Embryonic facial prominence (tissue), 1 donor: ENCODE measurements around the gene UFM1.
"Not testable (repeated sequence)": the region's sequence is repeated elsewhere in the genome, so short reads cannot be mapped to it uniquely, and the experiment has no call there.

Experiments used
- DNase-seq: peaks from one replicate; pipeline ENCODE4 v3.0.0-alpha.2; 2016; ENCODE audit errors: extremely low spot score

UFM1 gene

GRCh38 chr13:38349390-38350113 lies at the start of gene UFM1:
UFM1 (plus strand) TSS chr13:38349851; CDS start chr13:38349920, 69 bp downstream.
- peak; percentile 91 for DNase-seq

- DNase-seq, result no peak
Observed at GRCh38 chr13:38301236-38301635, 48.4 kb upstream of the UFM1 start.

GRCh38 chr13:38303816-38304320 lies 45.8 kb upstream of the UFM1 start:
- DNase-seq, result no peak

DNA sequence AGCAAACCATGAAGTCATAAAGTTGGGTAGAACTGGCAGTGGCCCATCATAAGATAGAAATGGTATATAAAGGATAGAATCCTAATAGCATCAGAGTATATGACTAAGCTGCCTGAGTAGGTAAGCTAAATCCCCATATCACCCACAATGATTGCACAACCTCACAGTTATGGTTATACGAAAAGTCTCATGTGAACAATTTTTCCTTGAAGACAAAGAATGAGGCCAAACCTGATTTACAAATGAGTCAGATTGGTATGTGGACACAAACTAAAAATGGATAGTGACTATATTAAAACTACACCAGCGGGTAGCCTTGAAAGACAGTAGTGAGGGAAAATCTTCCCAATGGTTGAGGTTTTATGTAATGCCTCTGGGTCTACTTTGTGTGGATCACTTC lies 40.9 kb upstream of the UFM1 start:
- DNase-seq, result no peak

- no peak for DNase-seq
Observed at GRCh38 chr13:38309397-38309796, 40.3 kb upstream of the UFM1 start.

- not testable (repeated sequence) for DNase-seq
Observed at GRCh38 chr13:38311175-38311574, 38.5 kb upstream of the UFM1 start.

GRCh38 chr13:38316129-38316528 lies 33.5 kb upstream of the UFM1 start:
- no peak for DNase-seq

DNA sequence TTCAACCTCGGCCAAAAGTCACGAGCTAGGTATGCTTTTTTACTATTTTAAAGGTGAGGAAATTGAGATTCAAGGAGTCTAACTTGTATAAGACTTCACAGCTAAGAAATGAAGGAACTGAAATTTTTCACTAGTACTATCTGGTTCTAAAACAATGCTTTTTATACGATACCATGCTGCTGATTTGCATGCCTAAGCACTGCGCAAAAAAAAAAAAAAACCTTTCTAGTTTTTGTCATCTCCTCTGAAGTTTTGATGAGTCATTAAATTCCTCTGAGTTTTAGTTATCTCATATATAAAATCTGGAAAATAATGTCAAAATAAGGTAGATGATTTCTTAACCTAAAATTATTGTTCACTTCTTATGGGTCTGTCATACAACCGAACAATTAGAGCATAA lies 28.0 kb upstream of the UFM1 start:
- no peak for DNase-seq

- DNase-seq, result no peak
Observed at GRCh38 chr13:38325426-38325825, 24.2 kb upstream of the UFM1 start.

GRCh38 chr13:38328699-38329098 lies 21.0 kb upstream of the UFM1 start:
- no peak for DNase-seq

- DNase-seq, result no peak
Observed at GRCh38 chr13:38334845-38335244, 14.8 kb upstream of the UFM1 start.

GRCh38 chr13:38338089-38338488 lies 11.6 kb upstream of the UFM1 start:
- no peak for DNase-seq

GRCh38 chr13:38340624-38341023 lies 9.0 kb upstream of the UFM1 start:
- DNase-seq, result no peak

- DNase-seq, result no peak
Observed at GRCh38 chr13:38341149-38341692, 8.4 kb upstream of the UFM1 start.

- no peak for DNase-seq
Observed at GRCh38 chr13:38346764-38347163, 2.9 kb upstream of the UFM1 start.

DNA sequence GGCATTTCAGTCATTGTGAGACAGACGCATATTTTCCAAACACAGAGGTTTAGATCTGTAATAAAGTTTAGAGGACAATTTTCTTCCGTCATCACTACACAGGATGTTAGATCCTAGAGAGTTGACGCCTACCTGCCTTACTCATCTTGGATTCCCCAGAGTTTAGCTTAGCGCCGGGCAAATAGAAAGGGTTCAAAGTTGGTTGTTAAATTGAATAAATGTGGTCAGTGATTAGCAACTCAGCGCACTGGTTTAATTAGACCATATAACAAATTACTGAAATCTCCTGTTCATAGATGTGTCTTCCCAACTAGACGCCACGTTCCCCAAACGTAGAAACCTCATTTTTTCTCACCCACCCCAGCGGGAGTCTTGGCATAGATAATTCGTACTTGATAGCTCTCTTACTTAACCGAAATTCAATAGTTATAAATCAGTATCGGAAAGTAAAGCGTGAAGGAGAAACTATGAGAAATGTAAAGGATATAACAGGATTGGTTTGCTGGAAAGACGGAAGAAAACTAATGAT lies 726 bp upstream of the UFM1 start:
- DNase-seq, result no peak

DNA sequence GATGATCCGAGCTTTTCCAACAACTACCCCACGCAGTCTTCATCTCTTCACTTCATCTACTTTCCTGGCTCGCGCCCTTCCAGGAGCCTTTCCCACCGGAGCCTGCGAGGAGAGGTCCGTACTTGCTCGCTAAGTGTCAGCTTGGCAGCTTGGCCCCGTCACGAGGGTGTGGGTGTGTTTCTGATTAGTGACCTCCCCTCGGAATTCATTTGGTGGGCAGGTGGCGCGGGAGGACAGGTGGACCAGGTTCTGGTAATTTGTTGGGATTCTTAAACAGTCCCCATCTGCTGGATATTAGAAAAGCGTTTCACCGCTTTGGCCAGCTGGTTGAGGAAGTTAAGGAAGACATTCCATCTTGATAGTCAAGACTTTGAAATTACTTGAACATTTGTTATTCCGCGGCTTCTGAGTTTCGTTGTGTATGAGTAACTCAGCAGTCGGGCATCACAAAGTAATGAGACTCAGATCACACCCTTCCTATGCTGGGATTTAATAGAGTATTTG lies 515 bp downstream of the UFM1 start:
- no peak for DNase-seq

- no peak for DNase-seq
Observed at GRCh38 chr13:38355595-38356119, 6.0 kb downstream of the UFM1 start.

GRCh38 chr13:38358684-38359083 lies 9.0 kb downstream of the UFM1 start:
- DNase-seq, result no peak

DNA sequence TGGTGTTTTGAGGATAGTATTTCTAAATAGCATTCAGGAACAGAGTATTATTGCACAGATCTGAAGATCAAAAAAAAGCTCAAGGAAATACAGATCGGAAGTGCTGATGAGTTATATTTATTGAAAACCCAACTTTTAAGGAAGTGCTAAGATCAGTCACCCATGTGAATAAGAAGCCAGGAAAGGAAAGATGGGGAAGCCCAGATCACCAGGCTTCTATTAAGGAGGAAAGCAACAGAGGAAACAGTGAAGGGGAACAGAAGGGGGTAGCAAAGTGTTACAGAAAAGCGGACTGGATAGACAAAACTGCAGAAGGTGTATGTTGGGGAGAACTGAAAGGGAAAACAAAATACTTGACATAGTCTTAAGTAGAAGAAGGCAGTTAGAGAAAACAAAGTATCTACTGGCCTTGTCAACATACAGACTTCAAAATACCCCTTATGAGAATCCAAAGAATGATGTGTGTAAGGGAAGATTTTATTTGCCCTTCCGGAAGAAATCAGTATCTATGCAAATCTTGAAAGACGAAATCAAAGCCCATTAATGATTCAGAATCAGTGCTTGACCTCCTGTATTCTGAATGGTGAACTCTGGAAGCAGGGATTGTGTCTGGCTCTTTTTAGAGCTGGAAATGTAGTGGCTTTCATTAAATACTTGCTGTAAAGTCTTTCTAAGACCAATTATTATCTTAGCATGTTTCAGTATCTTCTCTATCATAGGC lies 12.1 kb downstream of the UFM1 start:
- no peak for DNase-seq

DNA sequence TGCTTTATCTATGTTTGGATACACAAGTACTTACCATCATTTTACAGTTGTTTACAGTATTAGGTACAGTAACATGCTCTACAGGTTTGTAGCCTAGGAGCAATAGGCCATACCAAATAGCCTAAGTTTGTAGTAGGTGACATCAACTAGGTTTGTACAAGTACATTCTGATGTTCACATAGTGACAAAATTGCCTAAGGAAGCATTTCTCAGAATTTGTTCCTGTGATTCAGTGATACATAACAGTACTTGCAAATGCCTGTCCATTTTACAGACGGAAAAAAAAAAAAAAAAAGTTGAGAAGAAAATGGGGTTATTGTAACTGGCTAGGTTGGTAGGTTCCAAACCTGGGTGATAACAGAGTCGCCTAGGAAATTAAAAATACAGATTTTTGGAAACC lies 13.6 kb downstream of the UFM1 start:
- no peak for DNase-seq

DNA sequence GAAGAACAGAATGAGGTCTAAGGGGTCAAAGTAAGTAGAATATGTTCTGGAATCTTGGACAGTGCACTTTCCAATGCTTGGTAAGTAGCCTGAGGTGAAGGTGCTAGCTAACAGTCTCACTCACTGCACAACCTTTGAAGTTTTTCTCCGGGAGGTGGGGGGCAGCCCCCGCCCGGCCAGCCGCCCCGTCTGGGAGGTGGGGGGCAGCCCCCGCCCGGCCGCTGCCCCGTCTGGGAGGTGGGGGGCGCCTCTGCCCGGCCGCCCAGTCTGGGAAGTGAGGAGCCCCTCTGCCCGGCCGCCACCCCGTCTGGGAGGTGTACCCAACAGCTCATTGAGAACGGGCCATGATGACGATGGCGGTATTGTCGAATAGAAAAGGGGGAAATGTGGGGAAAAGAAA lies 14.1 kb downstream of the UFM1 start:
- not testable (repeated sequence) for DNase-seq
